ENCODE measurements around the gene ZNF358. TPM values are rescaled to one million over a fixed set of nuclear protein-coding genes. Genes with fewer than 3 reads are reported as not detected.

The ZNF358 gene
- total RNA-seq, 1 experiment from 2014 or later, result 30.2 TPM

DNA sequence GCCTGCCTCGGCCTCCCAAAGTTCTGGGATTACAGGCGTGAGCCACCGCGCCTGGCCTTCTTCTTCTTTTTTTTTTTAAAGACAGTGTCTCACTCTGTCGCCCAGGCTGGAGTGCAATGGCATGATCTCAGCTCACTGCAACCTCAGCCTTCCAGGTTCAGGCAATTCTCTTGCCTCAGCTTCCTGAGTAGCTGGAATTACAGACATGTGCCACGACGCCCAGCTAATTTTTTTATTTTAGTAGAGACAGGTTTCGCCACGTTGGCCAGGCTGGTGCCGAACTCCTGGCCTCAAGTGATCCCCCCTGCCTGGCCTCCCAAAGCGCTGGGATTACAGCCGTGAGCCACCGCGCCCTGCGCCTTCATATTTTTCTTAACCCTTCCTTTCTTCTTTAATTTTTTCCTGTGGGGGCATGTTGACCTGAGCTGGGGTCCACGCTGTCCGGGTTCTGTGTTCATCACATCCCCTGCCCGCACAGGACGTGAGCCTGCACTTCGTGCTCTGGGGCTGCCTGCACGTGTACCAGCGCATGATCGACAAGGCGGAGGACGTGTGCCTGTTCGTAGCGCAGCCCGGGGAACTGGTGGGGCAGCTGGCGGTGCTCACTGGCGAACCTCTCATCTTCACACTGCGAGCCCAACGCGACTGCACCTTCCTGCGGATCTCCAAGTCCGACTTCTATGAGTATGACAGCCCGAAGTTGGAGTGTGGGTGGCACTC is 33.7 kb downstream of the ZNF358 start:
- Histone ChIP-seq H3K4me1 (ENCODE audit: control insufficient read depth, insufficient read depth, low read length) (no peaks in the 10 kb centered on the region), H3K9me3 (ENCODE audit: control insufficient read depth, insufficient read depth, low read depth, low read length) (no peaks in the 10 kb centered on the region), H3K4me3 (ENCODE audit: low read depth in 2 of 2, low read length in 2 of 2) (no peak overlapping the region), H3K27me3 (ENCODE audit: control insufficient read depth, insufficient read depth, low read length) (no peaks in the 10 kb centered on the region), H3K27ac (ENCODE audit: low read length) (no peak overlapping the region), H3K36me3 (ENCODE audit: control insufficient read depth, insufficient read depth, low read length) (no peaks in the 10 kb centered on the region)
- intact Hi-C loops (cut with micrococcal nuclease; ENCODE audit: unreplicated experiment), result no loop called here
- POLR2A ChIA-PET, result no interaction called here
- DNase-seq (ENCODE audit: low read depth, low spot score), result no peak
- TF ChIP-seq CTCF (IDR thresholded peaks at IDR 0.05) (no peak), POLR2AphosphoS5 (IDR thresholded peaks at IDR 0.05; ENCODE audit: low read depth, low read length) (no peak), SIN3A (IDR thresholded peaks at IDR 0.05; ENCODE audit: borderline replicate concordance, insufficient read depth, low read depth, low read length) (no peak), TCF7L2 (IDR thresholded peaks at IDR 0.05; ENCODE audit: low read depth, low read length) (no peak), REST (IDR thresholded peaks at IDR 0.05; ENCODE audit: insufficient read depth in 1 of 2, low read depth in 2 of 2, low read length in 1 of 2) (no peak)
- no TSS peak for BruUV-seq (replicated peaks)
- in situ Hi-C loops (cut with HindIII; ENCODE audit: low pct_unique_long_range_greater_than_20kb, low sequenced_read_pairs), result no loop called here
- ATAC-seq, result no peak
- CTCF ChIA-PET, result no interaction called here

GRCh38 chr19:7550169-7550770 is 34.4 kb downstream of the ZNF358 start:
- intact Hi-C loops (cut with micrococcal nuclease; ENCODE audit: unreplicated experiment), result no loop called here
- no peak for ATAC-seq
- POLR2A ChIA-PET, result no interaction called here
- H3K4me3 ChIP-seq (ENCODE audit: low read depth in 2 of 2, low read length in 2 of 2), result no peak overlapping the region
- H3K9me3 ChIP-seq (ENCODE audit: control insufficient read depth, insufficient read depth, low read depth, low read length), result no peaks in the 10 kb centered on the region
- H3K27me3 ChIP-seq (ENCODE audit: control insufficient read depth, insufficient read depth, low read length), result no peaks in the 10 kb centered on the region
- CTCF ChIA-PET, result no interaction called here
- no peaks in the 10 kb centered on the region for H3K4me1 ChIP-seq (ENCODE audit: control insufficient read depth, insufficient read depth, low read length)
- H3K27ac ChIP-seq (ENCODE audit: low read length), result no peak overlapping the region
- TF ChIP-seq POLR2AphosphoS5 (IDR thresholded peaks at IDR 0.05; ENCODE audit: low read depth, low read length), result no peak
- no peak for TF ChIP-seq TCF7L2 (IDR thresholded peaks at IDR 0.05; ENCODE audit: low read depth, low read length)
- TF ChIP-seq REST (IDR thresholded peaks at IDR 0.05; ENCODE audit: insufficient read depth in 1 of 2, low read depth in 2 of 2, low read length in 1 of 2), result no peak
- no peak for TF ChIP-seq CTCF (IDR thresholded peaks at IDR 0.05)
- TF ChIP-seq SIN3A (IDR thresholded peaks at IDR 0.05; ENCODE audit: borderline replicate concordance, insufficient read depth, low read depth, low read length), result no peak
- H3K36me3 ChIP-seq (ENCODE audit: control insufficient read depth, insufficient read depth, low read length), result no peaks in the 10 kb centered on the region
- in situ Hi-C loops (cut with HindIII; ENCODE audit: low pct_unique_long_range_greater_than_20kb, low sequenced_read_pairs), result no loop called here
- BruUV-seq (replicated peaks), result no TSS peak
- DNase-seq (ENCODE audit: low read depth, low spot score), result no peak

Measured in Panc1 (cell line).